ENCODE measurements around the gene RC3H2.
A peak's percentile ranks its signal among the peaks of the same experiment; 100 is the strongest.

The RC3H2 gene, protein sequence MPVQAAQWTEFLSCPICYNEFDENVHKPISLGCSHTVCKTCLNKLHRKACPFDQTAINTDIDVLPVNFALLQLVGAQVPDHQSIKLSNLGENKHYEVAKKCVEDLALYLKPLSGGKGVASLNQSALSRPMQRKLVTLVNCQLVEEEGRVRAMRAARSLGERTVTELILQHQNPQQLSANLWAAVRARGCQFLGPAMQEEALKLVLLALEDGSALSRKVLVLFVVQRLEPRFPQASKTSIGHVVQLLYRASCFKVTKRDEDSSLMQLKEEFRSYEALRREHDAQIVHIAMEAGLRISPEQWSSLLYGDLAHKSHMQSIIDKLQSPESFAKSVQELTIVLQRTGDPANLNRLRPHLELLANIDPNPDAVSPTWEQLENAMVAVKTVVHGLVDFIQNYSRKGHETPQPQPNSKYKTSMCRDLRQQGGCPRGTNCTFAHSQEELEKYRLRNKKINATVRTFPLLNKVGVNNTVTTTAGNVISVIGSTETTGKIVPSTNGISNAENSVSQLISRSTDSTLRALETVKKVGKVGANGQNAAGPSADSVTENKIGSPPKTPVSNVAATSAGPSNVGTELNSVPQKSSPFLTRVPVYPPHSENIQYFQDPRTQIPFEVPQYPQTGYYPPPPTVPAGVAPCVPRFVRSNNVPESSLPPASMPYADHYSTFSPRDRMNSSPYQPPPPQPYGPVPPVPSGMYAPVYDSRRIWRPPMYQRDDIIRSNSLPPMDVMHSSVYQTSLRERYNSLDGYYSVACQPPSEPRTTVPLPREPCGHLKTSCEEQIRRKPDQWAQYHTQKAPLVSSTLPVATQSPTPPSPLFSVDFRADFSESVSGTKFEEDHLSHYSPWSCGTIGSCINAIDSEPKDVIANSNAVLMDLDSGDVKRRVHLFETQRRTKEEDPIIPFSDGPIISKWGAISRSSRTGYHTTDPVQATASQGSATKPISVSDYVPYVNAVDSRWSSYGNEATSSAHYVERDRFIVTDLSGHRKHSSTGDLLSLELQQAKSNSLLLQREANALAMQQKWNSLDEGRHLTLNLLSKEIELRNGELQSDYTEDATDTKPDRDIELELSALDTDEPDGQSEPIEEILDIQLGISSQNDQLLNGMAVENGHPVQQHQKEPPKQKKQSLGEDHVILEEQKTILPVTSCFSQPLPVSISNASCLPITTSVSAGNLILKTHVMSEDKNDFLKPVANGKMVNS

DNA sequence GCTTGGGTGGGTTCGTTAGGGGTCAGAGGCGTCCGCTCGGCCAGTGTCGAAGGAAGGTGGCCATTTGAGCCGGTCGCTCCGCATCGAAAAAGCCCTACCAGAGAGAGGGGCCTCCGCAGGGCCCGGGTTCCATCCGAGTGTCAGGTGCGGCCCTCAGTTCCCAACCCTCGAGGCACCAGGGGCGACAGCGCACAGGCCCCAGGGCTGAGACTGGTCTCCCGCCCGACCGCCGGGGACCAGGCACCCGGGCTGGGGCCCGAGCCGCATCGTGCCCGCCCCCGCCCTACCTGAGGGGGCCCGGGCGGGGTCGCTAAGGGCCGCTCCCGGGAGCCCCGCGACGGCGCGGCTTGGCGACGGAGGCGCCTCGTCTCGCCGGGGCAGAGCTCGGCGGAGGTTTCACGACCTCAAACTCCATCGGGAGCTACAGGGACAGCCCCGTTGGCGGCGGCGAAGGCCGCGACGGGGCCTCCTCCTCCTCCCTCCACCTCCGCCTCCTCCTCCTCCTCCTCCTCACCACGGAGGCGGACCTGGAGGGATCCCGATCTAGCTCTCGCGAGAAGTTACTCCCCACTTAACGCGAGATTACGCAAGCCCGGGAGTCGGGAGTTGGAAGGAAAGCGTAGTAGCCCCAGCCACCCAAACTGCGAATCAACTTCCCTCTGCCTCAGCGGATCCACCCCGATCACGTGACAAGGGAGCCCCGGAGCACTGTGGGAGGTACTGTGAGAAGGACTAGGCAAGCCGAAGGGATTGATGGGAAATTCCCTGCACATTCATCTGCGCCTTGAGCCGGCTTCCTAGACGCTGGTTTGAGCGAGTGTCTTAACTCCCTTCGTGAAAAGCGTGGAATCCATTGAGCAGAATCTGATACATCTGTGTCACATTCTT is at the start of gene RC3H2:
TSS of gene RC3H2 (minus strand) at position 537 of the 888 bp plus-strand sequence. CDS start 7,850 bp downstream, outside the sequence.
- peak; percentile 81 for DNase-seq

DNA sequence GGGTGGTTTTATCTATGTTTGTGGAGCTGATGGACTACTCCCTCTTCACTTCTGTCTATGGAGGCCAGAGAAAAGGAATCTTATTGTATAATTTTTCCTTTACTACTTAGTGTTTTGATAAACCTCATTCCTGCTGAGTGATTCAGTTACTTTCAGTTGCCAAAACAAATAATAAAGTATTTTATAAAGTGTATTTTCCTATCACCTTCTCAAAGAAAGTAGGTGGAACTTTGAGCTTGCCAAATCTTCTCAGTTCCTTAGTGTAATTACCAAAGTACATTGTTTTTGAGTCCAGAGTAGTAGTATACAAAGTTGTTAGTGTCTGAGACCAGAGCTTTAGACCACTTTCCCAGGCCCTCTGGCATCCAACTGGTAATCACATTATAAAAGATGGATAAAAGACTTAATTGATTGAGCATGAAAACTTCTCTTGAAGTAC is 49.1 kb upstream of the RC3H2 start:
- DNase-seq: no peak

DNA sequence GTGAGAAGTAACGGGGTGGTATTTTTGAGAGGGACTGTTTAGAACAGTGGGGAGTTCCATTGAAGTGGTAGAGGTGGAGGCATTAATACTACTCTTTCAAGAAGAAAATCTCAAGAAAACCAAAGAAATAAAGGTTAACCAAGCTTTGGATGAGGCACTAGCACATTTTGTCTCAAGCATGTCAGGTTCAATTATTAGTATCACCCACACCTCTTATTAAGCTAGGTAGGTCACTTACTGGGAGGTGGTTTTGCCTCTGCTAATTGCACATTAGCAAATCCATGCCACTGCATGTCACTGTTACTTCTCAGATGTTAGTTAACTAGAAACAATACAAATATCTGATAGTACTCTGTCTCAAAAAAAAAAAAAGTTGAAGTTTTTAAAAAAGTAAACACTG is 45.9 kb upstream of the RC3H2 start:
- DNase-seq: no peak

DNA sequence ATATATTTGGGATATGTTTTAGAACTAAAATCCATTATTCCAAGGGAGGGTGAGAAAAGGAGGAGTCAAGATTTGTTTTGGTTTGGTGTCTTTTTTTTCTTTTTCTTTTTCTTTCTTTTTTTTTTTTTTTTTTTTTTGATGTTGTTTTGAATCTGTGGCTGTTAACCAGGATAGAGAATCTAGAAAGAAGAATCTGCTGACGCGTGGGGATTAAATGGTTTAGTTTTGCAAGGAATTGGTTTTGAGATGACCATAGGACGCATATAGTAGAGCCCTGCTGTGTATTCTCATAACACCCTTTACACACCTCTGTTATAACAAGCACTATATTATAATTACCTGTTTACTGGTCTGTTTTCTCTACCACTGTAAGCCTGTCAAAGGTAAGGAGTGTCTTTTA is 45.1 kb upstream of the RC3H2 start:
- DNase-seq: no peak

- no peak for DNase-seq
Observed at GRCh38 chr9:122949696-122950095, 44.5 kb upstream of the RC3H2 start.

DNA sequence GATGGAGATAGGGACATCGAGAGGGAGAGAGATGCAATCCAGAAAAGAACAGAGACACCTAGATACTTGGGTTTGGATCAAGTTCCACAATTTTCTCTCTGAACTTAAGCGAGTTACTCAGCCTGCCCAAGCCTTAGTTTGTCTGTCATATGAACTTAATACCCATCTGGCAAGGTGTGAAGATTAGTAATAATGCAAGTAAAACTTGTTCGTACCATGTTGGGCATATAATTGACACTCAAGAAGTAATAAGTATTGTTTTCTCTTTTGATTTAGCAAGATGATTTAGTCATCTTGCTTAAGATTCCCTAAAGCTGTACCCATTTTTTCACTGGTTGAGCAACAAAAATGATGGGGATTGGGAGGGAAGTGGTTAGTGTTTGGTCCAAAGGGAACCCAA is 43.2 kb upstream of the RC3H2 start:
- no peak for DNase-seq

DNA sequence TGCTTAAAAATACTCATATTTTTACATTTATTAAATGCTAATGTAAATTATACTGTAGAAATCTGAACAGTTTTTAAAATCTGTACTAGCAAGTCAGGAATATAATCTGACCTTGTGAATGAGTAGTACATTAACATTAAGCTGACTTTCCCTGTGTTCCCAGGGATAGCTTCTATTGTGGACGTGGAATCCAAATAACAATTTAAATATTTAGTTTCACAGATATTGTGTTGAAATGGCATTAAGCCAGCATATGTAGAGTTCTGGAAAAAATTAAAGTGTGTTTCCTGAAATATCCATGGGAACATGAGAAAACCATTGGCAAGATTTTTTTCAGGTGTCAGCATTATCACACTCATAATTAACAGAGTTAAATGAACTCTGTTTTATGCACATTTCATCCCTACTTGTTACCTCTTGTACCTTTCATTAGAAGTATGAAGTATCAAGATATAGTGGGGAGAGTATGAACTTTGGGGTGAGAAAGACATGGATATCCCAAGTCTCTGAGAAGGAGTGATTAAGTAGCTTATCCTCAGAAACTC is 41.4 kb upstream of the RC3H2 start:
- DNase-seq: no peak

- no peak for DNase-seq
Observed at GRCh38 chr9:122944960-122945888, 40.1 kb upstream of the RC3H2 start.

- DNase-seq: no peak
Observed at GRCh38 chr9:122941582-122942234, 36.5 kb upstream of the RC3H2 start.

GRCh38 chr9:122940749-122941581 is 35.8 kb upstream of the RC3H2 start, which contains the start of gene RABGAP1:
Gene RABGAP1, plus strand, starts transcription at chr9:122941020. Its CDS starts 16,040 bp downstream, at chr9:122957060.
- DNase-seq: peak; percentile 51

DNA sequence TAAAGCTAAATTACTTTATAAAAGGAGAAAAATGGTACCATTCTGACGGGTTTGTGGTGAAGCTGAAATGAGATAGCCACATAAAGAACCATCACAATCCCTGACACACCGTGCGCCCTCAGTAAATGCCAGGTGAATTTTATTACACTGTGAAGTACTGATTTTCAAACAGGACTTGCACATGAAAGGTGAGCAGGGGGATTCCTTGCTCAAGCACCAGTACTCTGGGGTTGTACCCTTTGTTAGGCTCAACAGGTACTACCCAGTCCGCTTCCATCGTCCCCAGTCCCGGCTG is 35.2 kb upstream of the RC3H2 start:
- no peak for DNase-seq

DNA sequence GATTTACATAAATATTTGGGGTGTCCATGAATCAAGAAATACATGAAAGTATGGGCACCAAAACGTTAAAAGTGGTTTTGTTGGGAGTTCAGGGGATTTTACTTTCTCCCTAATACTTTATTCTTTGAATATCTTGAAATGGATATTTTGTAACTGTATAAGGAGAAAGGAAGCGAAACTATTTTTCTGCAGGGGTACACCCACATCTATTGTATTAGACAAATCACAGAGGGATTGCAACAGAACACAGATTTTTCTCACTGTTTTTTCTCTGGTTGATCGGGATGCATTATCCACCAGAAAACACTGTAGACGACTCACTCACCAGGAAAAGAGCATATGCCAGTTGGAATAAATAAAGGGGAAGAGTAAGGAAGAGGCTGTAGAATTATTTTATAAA is 34.4 kb upstream of the RC3H2 start:
- no peak for DNase-seq

- no peak for DNase-seq
Observed at GRCh38 chr9:122936883-122937282, 31.7 kb upstream of the RC3H2 start.

GRCh38 chr9:122936464-122936863 is 31.3 kb upstream of the RC3H2 start:
- no peak for DNase-seq

GRCh38 chr9:122931226-122932121 is 26.3 kb upstream of the RC3H2 start, which contains the start of gene ZBTB26:
Gene ZBTB26, minus strand, starts transcription at chr9:122931512. Its CDS starts 11,578 bp downstream, at chr9:122919934.
- DNase-seq: peak; percentile 42

GRCh38 chr9:122930541-122931225 is 25.5 kb upstream of the RC3H2 start:
- no peak for DNase-seq

GRCh38 chr9:122929796-122930354 is 24.7 kb upstream of the RC3H2 start:
- DNase-seq: no peak

All from SIG-M5 (cell line).